D721Med (cell line): ENCODE measurements around the gene PARL.

Experiments used
- DNase-seq: peaks from one replicate; pipeline ENCODE4 v3.0.0; 2011; ENCODE audit warnings: low spot score; ENCODE audit not compliant: insufficient read length
- FAIRE-seq: peaks from 2 replicates; lab custom pipeline; 2011; peaks lifted over from hg19 to GRCh38; lab: Jason Lieb, UNC
- CTCF ChIP-seq: IDR thresholded peaks from 2 replicates; pipeline ENCODE4 v1.5.1; 2012; ENCODE audit warnings: mild to moderate bottlenecking, control low read depth; ENCODE audit not compliant: insufficient read depth; ENCODE audit errors: missing control alignments

The PARL gene

GRCh38 chr3:183837894-183838293, 46.8 kb downstream of the PARL start:
- DNase-seq (no peak), FAIRE-seq (no peak)
- TF ChIP-seq CTCF = no peak

- no peak for DNase-seq
- FAIRE-seq = no peak
- no peak for TF ChIP-seq CTCF
Observed at GRCh38 chr3:183837390-183837789, 47.3 kb downstream of the PARL start.

GRCh38 chr3:183833516-183833915, 51.2 kb downstream of the PARL start:
- no peak for TF ChIP-seq CTCF
- no peak for DNase-seq
- FAIRE-seq = no peak

- DNase-seq (no peak), FAIRE-seq (no peak)
- no peak for TF ChIP-seq CTCF
Observed at GRCh38 chr3:183830187-183830586, 54.5 kb downstream of the PARL start.

GRCh38 chr3:183829466-183829865, 55.2 kb downstream of the PARL start:
- DNase-seq = no peak

GRCh38 chr3:183828538-183828870, 56.2 kb downstream of the PARL start:
- DNase-seq = no peak
- no peak for TF ChIP-seq CTCF
- FAIRE-seq = no peak

More at GRCh38 chr3:183829466-183829865, 55.2 kb downstream of the PARL start:
- no peak for TF ChIP-seq CTCF
- FAIRE-seq = no peak

GRCh38 chr3:183827809-183828537, 56.7 kb downstream of the PARL start:
- DNase-seq (no peak), FAIRE-seq (no peak)
- no peak for TF ChIP-seq CTCF
